ENCODE measurements around the gene UPK1B.

Gene UPK1B

GRCh38 chr3:119220198-119220597 lies 46.8 kb downstream of the UPK1B start:
- TF ChIP-seq ZFX (IDR thresholded peaks at IDR 0.05): no peak
- TF ChIP-seq, protein P1, sequence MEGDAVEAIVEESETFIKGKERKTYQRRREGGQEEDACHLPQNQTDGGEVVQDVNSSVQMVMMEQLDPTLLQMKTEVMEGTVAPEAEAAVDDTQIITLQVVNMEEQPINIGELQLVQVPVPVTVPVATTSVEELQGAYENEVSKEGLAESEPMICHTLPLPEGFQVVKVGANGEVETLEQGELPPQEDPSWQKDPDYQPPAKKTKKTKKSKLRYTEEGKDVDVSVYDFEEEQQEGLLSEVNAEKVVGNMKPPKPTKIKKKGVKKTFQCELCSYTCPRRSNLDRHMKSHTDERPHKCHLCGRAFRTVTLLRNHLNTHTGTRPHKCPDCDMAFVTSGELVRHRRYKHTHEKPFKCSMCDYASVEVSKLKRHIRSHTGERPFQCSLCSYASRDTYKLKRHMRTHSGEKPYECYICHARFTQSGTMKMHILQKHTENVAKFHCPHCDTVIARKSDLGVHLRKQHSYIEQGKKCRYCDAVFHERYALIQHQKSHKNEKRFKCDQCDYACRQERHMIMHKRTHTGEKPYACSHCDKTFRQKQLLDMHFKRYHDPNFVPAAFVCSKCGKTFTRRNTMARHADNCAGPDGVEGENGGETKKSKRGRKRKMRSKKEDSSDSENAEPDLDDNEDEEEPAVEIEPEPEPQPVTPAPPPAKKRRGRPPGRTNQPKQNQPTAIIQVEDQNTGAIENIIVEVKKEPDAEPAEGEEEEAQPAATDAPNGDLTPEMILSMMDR (conservative IDR thresholded peaks at IDR 0.05): no peak
- no peak overlapping the region for H3K27ac ChIP-seq

- no peak overlapping the region for H3K27ac ChIP-seq
- TF ChIP-seq, protein P1 (conservative IDR thresholded peaks at IDR 0.05): no peak
- no peak for TF ChIP-seq ZFX (IDR thresholded peaks at IDR 0.05)
Observed at GRCh38 chr3:119220970-119221667, 47.7 kb downstream of the UPK1B start.

DNA sequence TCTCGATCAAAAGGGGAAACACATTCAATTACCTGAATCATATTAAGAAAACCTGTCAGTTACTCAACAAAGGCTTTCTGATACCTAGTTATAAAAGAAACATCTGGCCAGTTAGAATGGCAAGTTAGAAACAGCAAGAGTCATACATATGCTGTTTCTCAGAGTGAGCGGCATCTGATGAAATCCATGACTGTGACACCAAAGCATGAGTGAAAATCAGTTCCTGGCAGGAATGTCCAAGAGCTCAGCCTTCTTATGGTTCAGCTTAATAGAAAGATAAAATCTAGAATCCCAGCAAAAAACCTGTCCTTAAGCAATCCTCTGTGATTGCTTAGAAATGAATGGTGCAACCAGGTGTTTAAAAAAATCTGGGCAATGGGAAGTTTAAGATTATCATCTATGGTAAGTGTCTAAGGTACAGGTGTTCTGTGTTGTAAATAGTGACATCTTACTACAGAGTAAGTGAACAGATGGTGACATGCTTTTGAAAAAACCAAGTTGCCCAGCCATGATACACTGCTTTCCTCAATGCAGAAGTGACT lies 48.5 kb downstream of the UPK1B start:
- no peak overlapping the region for H3K27ac ChIP-seq
- TF ChIP-seq, protein P1 (conservative IDR thresholded peaks at IDR 0.05): no peak
- TF ChIP-seq ZFX (IDR thresholded peaks at IDR 0.05): no peak

DNA sequence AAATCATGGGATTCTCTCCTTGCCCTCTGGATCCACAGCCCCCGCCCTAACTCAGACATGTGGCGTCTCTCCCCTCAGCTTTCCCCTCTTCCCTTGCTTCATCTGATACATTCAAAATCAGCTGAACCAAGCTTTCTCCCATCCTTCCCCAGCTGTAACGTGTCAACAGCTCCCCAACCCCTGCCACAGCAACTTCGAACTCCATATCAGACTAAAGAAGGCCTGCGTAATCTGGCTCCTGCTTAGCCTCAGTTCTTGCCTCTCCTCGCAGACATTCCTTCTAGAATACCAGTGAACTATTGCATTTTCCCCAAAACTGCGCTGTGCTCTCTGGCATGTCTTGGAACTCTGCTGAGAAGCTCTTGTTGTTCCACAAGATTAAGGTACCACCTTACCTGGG lies 49.0 kb downstream of the UPK1B start:
- no peak for TF ChIP-seq ZFX (IDR thresholded peaks at IDR 0.05)
- TF ChIP-seq, protein P1 (conservative IDR thresholded peaks at IDR 0.05): no peak
- no peak overlapping the region for H3K27ac ChIP-seq

DNA sequence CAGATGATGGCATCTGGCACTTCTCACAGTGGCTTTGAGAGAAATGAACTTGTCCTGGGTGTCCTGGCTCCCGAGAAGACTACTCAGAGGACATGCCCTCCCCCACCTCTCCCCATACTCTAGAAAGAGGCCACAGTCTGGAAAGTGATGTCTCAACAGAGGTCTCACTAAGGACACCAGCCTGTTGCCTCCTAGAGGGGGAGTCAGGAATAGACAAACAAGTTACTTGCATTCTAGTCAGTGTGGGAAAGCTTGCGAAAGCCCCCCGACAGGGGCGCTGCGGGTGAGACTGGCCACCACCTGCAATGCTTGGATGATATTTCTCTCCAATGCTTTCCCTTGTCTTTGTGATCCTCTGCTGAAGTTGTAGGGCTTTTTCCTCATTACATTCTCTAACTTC lies 50.1 kb downstream of the UPK1B start:
- no peak overlapping the region for H3K27ac ChIP-seq
- TF ChIP-seq, protein P1 (conservative IDR thresholded peaks at IDR 0.05): no peak
- no peak for TF ChIP-seq ZFX (IDR thresholded peaks at IDR 0.05)

- no peak overlapping the region for H3K27ac ChIP-seq
- no peak for TF ChIP-seq ZFX (IDR thresholded peaks at IDR 0.05)
- TF ChIP-seq, protein P1 (conservative IDR thresholded peaks at IDR 0.05): no peak
Observed at GRCh38 chr3:119225121-119225520, 51.7 kb downstream of the UPK1B start.

DNA sequence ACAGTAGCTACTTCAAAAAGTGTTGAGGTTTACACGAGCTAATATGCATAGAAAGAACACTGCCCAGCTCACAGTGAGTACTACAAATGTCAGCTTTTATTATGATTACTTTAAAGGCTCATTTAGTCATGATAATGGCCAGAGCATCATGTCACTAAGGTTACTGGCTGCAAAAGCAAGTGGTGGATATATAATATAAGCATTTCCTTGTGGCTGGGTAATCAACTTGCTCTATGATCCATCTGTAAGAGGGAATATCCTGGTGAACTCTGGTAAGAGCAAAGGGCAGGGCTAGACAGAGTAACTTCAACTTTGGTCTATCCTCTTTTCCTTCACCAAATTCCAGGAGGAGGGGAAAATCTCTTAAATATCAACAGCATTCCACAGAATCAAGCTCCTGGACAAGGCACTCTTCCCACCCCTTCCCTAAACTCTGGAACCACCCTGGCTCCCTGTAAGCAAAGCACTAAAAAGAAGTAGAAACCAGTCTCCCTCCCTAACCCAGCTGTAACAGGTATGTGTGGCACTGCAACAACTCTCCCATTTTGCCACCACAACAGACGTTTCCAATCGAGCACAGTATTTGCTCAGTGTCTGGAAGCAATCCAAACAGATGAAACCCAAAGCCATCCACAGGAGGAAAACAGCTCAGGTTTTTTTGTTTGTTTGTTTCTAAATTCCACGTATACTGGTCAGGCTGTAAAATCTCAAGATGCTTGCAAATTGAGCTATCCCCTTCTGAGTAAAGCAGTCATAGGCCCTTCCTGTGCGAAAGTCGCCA lies 53.9 kb downstream of the UPK1B start:
- TF ChIP-seq, protein P1 (conservative IDR thresholded peaks at IDR 0.05): no peak
- no peak overlapping the region for H3K27ac ChIP-seq

Data from C4-2B (cell line).